22Rv1 (cell line): Measurements from ENCODE around the gene ALDH2.

Experiments used
- CTCF ChIP-seq: fragments of 450-650 bp; IDR thresholded peaks from 2 replicates; pipeline ENCODE4 v1.5.1; 2017; ENCODE audit warnings: mild to moderate bottlenecking
- ZFX ChIP-seq: fragments of 450-650 bp; IDR thresholded peaks from 2 replicates; pipeline ENCODE4 v1.6.1; 2017; ENCODE audit warnings: antibody characterized with exemption, borderline replicate concordance

GRCh38 chr12:111756681-111757080, 10.1 kb upstream of the ALDH2 start:
- TF ChIP-seq ZFX (no peak), CTCF (no peak)
